Hippocampal formation (tissue), 2 donors: ENCODE measurements around the gene CLRN1.
"Not testable (repeated sequence)": the region's sequence is repeated elsewhere in the genome, so short reads cannot be mapped to it uniquely, and the experiment has no call there.

Experiments
- DNase-seq, 2 donors: peaks; one replicate each; lab custom pipeline; 2025; lab: John Stamatoyannopoulos, UW

The CLRN1 gene, protein sequence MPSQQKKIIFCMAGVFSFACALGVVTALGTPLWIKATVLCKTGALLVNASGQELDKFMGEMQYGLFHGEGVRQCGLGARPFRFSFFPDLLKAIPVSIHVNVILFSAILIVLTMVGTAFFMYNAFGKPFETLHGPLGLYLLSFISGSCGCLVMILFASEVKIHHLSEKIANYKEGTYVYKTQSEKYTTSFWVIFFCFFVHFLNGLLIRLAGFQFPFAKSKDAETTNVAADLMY

DNA sequence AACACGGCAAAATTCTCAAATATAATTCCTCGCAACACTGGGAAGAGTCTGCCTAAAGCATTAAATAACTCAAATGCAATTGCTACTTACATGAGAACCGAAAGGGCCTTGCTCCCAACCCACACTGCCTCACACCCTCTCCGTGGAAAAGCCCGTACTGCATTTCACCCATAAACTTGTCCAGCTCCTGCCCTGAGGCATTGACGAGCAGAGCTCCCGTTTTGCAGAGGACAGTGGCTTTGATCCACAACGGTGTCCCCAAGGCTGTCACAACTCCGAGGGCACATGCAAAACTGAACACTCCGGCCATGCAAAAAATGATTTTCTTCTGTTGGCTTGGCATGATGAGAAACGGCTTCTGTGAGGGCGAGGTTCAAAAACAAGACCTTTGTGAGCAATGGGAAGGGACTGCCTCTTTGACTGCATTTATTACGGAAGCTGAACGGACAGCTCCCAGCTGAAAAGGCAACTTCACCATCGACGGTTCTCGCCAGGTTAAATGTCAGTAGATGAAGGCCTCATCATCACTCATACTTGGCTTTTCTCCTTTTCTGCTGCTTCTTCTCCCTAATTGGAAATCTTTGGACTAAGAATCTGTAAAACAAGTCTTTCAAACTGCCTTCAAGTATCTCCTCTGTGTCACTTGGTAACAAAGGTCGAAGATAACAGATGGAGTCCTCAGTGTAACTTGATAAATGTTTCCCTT is at the start of gene CLRN1:
TSS of gene CLRN1 (minus strand) at position 362 of the 706 bp plus-strand sequence. CDS start at position 343, 19 bp downstream.
- no peak for DNase-seq

DNA sequence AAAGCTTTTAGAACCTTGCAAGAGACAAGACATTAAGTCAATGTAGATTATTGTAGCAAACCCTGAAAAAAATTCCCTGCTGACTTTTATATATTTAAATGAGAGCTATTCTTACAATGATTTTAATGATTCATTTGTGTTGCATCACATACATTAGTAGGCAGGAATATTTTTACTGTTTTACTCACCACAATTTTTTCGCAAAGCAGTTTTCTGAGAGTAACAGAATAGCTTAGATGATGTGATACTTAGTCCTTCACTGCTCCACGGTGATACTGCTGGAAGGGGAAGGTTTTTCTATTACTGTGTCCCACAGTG is 43.9 kb upstream of the CLRN1 start:
- no peak for DNase-seq

DNA sequence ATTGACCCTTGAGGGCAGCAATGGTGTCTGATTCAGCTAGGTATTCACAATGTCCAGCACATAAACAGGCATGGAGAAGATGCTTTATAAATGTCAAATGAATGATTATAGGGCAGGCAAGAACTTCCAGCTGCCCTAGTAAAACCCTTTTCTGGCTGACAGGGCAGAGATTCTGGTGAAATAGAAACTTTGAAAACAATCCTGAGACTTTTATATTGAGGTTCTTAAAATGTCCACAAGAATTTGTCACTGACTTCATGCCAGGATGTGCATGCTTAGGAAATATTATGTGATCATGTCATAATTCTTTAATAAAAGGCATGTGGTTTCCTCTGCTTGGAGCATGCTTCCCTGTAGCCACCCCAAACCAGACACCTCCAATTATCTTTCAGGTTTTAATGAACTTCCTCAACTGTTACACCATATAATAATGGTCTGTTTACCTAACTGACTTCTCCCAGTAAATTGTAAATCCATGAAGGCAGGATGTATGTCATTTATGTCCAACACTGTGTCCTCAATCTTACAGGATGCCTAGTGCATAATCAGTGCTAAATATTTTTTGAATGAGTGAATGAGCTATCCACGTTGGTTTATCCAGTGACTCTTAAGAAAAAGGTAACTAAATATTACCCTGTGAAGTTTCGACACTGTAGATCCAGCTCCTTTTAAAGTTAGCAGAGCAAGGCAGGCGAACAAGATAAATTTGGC is 43.4 kb upstream of the CLRN1 start:
- DNase-seq, result no peak

DNA sequence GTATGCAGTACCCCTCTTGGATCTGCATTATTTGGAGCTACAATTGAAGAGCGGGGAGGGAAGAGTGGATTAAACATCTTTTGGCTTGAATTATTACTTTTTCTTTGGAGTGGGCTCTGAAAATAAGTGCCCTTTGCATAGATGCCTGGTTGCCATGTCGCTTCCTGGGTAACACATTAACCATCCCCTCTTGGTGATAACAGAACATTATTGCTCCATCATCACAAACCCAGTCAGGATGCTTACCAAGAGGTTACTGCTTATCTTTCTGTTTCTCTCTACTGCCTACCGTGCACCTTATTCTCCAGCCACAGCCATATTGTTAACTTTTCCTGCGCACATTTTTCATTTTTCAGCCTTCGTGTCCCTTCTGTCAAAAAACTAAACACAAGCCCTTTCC is 42.7 kb upstream of the CLRN1 start:
- no peak for DNase-seq

DNA sequence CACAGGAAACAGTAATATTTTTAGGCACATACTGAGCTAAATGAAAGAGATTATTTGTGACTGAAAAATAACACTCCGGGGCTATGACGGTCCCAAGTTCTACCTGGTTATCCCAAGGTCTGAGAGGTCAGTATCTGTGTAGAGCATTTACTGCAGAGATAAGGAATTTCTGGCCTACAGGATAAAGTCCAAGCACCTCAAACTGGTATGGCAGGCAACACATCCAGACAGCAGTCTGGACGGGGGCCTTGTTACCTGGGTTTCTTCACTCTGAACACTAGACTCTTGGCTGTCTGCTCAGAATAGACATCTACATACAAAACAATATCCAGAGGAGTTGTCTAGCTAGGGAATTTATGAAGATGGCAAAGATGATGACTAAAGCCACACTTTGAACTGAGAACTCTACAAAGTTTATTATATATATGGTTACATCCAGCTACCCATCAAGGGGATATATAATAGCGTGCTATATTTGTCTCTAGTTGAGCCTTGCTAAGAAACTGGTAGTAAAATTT is 42.0 kb upstream of the CLRN1 start:
- DNase-seq, result no peak

DNA sequence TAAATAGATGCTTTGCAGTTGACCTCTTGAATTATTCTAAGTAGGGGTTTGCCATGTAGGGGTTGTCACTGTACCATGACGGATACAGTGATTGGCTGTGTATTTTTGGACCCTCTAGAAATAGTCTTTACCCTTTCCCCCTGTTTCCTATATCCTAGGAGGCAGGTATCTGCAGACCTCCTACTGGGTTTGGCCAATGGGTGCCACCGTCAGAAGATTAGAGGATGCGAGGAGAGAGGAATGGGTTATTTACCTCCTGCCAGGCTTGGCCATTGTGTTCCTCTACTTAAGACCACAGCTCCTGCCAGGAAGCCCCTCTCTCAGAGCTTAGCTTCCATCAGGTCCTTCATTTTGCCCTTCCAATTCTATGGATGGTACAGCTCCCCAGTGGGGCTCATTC is 40.2 kb upstream of the CLRN1 start:
- DNase-seq, result no peak

DNA sequence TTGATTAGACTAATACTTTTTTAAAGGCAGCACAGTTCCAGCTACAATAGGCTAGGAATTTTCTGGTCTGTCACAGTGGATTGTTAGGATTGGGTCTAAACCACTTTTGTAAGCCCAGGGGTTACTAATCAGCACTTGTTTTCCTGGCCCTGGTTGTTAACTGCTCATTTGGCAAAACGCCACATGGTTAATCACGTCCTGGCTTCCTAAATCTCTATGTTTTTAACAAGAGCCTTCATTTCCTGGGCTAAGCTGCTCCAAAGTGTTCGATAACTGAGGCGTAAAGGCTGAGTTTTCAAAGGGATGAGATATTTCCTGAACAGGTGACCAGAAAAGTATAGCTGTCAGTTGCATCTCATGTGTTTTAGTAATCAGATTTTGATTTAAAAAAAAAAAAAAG is 38.9 kb upstream of the CLRN1 start:
- DNase-seq, result no peak

DNA sequence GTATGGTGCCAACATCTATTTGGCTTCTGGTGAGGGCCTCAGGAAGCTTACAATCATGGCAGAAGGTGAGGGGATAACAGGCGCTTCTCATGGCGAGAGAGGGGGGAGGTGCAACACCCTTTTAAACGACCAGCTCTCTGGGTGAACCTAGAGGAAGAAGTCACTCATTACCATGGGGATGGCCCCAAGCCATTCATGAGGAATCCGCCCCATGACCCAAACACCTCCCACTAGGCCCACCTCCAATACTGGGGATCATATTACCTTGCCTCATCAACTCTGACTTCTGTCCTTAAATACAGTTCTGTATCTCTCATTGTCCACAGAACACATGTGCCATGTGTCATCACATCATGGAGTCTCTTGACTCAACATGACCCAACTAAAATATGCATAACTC is 37.5 kb upstream of the CLRN1 start:
- no peak for DNase-seq

DNA sequence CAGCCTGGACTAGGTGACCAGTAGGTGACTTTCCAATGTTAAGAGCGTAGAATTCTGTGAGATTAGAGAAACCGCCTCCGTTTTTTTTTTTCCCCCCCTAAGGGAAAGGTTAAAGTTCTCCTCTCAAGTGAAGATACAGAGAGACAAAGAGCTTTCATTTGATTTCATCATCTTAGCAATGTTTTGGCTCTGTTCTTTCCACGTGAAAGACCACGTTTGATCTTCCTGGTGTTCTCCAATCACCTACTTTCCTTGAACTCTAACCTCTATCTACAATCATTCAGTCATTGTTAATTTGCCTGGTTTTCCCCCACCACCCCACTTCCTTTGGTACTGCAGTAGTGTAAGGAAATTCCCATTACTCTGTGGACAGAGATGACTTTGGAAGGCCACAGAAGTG is 36.9 kb upstream of the CLRN1 start:
- no peak for DNase-seq

DNA sequence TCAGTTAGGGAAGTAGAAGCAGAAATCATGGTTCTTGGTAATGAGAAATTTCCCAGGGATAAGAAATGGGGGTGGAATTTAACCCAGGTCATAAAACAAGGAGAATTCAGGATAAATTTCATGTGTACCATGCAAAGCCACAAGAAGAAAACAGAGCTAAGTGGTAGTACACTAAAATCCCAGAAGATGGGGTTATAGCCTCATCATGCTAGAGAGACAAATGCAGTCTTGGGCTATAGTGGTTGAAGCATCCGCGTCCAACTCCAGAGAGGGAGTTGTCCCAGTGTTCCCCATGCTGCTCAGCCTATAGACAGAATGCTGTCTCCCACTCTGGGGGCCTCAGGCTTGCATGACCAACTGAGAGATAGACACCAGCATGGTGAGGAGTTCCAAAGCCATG is 36.2 kb upstream of the CLRN1 start:
- peak in 1 of 2 donors; percentile 2 for DNase-seq

DNA sequence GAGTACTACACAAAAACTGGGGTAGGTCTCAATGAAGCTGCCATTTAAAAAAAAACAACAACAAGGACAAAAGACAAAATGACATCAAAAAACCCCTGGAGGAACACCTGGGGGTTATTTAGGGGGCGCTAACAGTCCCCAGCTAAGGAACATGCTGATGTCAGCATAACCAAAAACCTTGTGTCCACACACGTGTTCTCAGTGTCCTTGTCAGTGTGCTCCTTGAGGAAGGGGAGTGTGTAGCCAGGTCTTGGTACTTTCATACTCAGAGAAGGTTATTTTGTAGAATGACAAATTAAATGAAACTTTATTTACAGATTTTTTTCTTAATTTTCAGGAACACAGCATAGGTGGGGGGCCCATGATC is 31.2 kb upstream of the CLRN1 start:
- no peak for DNase-seq

DNA sequence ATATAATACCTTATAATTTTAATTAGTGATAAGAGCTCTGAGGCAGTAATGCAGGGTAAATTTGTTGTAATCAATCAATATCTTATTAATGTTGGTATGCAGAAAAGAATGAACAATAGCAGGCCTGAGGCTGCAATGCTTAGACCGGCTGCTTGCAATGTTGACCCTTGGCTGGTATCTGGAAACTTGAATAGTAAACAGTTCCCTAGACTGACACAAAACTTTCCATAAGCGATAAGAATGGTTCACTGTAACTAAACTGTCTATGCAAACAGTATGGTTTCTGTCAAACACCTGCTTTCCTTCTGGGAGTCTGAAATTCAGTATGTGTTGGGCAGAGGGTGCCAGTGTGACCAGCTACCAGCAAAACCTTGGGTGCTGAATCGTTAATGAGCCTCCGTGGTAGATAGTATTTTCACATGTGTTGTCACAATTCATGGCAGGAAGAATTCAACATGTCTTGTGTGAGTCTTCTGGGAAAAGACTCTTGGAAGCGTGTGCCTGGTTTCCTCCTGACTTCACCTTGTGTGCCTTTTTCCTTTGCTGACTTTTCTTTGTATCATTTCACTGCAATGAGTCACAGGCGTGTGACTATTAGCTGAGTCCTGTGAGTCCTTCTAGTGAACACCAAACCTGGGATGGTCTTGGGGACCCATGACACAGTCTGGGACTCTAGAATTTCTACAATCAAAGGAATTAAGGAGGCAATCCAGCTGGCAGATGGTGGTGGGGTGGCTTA is 30.7 kb upstream of the CLRN1 start:
- DNase-seq, result no peak

DNA sequence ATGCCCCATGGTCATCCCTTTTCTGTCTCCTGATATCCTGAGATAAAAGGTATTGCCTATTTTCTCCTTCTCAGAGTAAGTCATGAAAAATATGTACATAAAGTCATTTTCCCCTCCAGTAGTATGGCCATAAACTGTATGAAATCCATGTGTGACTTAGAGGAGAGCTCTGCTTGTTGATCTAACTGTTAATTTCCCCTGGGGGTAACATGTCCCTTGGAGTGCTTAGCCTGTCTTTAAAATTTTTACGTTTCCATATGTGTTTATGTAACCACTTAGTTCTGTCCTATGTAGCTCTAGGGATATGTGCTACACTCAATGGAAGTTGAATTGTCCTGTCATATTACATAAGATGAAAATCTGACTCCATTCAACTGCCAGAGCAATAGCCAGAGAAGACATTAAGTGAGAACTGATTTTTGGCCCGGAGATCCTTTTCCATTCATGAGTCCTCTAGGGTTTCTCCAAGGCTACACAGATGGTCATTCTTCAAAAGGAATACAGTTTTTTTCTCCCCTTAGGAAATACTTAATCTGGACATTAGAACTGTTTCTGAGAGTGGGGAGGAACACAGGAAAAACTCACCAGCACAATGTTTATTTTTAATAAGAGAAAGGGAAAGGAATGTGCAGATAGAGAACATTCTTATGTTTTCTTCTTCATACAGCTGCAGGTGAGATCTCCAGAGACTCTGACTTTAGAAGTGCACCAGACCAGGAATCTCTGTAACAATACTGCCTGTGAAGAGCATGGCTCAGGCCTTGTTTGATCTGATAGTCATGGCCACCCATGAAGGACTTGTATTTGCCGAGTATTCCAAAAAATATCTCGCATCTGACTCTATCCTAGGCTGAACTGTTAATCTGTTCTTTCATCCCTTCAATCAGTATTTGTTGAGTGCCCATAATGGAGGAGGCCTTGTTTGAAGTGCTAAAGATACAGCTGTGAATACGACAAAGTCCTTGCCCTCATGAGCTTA is 29.8 kb upstream of the CLRN1 start:
- no peak for DNase-seq

DNA sequence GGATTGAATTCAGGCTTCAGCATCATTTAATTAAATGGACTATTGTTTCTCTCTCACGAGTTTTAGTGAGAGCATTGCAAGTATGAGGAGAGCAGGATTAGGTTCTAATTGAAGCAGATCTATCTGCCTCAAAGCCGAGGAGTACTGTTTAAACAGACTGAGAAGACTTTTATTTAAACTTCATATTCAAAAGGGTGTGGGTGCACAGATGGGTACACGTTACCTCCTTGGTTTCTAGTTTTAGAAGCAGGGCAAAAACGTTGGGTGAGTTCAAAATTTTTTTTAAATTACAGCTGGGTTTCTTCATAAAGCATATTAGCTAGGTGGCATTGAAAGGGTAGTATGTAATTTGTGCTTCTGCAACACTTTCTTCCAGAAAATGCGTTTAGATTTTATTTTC is 26.5 kb upstream of the CLRN1 start:
- DNase-seq, result no peak

DNA sequence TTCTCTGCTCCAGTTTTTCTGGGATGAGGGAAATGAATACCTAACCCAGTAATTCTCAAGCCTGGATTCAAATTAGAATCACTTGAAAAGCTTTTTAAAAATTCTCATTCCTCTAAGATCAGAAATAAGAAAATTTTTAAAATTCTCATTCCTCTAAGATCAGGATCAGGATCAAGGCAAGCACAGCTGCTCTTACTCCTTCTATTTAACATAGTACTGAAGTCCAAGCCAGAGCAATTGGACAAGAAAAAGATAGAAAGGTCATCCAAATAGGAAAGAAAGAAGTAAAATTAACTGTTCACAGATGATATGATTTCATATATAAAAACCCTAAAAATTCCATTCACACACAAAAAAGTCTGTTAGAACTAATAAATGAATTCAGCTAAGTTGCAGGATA is 24.2 kb upstream of the CLRN1 start:
- no peak for DNase-seq

DNA sequence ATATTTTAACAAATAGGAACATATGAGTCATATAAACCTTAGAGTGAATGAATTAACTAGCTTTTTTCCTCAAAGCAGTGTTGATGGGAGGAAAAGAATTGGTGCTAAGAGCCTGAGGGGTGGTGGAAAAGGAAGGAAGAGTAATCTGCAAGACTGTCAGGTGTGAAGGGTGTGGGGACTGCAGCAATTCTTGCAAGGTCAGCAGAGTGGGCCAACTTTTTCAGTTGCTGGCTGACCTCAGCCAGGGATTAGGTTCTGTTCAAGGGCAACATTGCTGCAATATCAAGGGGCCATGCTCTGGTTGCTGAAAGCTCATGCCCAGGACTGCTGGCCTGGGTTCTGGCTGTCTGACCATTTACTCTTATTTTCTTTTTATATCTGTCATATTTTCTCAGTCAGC is 23.0 kb upstream of the CLRN1 start:
- DNase-seq, result no peak

DNA sequence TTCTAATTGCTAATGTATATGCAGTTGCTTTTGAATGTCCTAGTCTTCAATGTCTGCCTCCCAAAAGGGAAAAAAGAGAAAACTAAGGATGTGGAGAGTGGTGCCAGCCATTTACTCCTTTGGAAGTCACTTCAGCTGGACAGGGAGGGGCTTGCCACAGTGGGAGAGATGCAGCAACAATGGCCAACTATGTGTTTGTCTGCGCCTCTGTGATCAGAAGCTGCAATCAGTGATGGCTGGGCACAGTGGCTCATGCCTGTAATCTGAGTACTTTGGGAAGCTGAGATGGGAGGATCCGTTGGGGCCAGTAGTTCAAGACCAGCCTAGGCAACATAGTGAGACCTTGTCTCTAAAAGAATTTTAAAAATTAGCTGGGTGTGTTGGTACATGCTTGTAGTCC is 16.7 kb upstream of the CLRN1 start:
- no peak for DNase-seq

DNA sequence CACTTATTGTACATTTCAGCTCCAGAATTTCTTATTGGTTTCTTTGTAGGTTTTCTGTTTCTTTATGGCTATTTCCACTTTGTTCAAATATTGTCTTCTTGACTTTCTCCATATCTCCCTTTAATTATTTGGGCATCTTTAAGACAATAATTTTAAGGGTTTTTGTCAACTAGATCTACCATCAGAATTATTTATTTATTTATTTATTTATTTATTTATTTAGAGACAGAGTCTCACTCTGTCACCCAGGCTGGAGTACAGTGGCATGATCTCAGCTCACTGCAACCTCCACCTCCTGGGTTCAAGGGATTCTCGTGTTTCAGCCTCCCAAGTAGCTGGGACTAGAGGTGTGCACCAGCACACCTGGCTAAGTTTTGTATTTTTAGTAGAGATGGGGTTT is 15.9 kb upstream of the CLRN1 start:
- not testable (repeated sequence) for DNase-seq

DNA sequence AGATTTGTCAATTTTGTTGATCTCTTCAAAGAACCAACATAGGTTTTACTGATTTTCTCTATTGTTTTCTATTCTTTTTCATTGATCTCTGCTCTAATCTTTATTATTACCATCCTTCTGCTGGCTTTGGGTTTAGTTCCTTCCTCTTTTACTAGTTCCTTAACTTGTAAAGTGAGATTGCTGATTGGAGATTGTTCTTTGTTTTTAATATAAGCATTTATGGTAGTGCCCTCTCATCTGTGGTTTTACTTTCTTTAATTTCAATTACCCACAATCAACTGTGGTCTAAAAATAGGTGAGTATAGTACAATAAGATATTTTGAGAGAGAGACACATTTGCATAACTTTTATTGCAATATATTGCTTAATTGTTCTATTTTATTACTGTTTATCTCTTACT is 13.2 kb upstream of the CLRN1 start:
- DNase-seq, result no peak

DNA sequence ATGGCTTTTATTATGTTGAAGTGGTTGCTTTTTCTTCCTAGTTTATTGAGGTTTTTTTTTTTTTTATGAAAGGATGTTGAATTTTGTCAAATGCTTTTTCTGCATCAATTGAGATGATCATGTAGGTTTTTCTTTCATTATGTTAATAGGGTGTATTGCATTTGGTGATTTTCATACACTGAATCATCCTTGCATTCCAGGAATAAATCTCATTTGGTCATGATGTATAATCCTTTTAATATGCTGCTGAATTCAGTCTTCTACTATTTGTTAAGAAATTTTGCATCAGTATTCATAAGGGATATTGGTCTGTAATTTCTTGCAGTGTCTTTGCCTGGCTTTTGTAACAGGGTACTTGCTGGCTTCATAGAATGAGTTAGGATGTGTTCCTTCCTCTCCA is 11.5 kb upstream of the CLRN1 start:
- DNase-seq, result no peak

DNA sequence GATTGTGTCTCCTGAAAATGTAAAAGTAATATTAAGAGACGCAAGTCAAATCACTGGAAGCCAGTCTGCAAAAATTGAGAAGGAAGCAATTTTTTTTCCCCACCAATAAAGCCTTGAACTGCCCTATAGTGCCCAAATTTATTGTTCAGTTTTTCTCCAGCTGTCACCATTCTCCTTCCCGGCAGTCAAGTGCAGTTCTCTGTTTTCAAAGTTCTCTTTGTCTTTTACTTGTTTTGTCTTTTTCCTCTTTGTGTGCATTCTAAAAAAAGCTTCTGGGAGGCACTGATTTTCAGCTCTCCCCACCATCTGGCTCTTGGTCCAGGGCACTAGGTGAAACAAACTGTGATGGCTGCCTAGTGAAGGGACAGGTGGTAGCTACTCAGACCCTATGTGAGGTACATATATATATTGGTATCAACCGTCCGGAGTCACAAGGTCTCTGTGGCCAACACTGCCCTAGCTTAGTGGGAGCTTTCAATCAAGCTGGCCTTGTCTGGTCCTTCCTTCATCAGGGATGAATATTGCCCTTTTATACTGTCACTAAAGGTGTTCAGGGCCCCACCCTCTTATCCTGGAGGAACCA is 6.1 kb upstream of the CLRN1 start:
- DNase-seq, result no peak
